A673 (cell line): ENCODE data around the gene CDC14C. TPM values are rescaled to one million over a fixed set of nuclear protein-coding genes. Genes with fewer than 3 reads are reported as not detected.

Experiments used
- BruUV-seq: library from RNA; stranded (reverse); fragments of 400-500 nt; replicated peaks from 2 replicates; lab custom pipeline; 2021; lab: Mats Ljungman, UMichigan
- CTCF ChIA-PET: fragments of 300-600 bp; sonication (Branson Sonifier 250); formaldehyde crosslinking; loops from one replicate; lab custom pipeline; 2022; ENCODE audit warnings: antibody characterized with exemption; lab: Charles Lee
- POLR2A ChIA-PET: fragments of 300-600 bp; sonication (Branson Sonifier 250); formaldehyde crosslinking; loops from one replicate; lab custom pipeline; 2022; ENCODE audit warnings: antibody characterized with exemption; ENCODE audit not compliant: low non-redundant PET; lab: Charles Lee
- DNase-seq: peaks from one replicate; pipeline ENCODE4 v3.0.0-alpha.2; 2015; ENCODE audit warnings: low spot score
- H3K27ac ChIP-seq: fragments of 200-600 bp; sonication (generic); 2 replicates; pipeline ENCODE4 v1.5.1; 2016; ENCODE audit warnings: mixed run types, low read depth, mild to moderate bottlenecking, mixed read lengths, antibody characterized with exemption, low read length; ENCODE audit not compliant: poor library complexity, severe bottlenecking
- H3K27me3 ChIP-seq: fragments of 200-600 bp; sonication (generic); replicated peaks from 2 replicates; pipeline ENCODE4 v1.6.1; 2017; ENCODE audit warnings: mixed run types, low read depth, mild to moderate bottlenecking, mixed read lengths, antibody characterized with exemption, low read length; ENCODE audit not compliant: insufficient read depth, poor library complexity
- H3K36me3 ChIP-seq: fragments of 200-600 bp; sonication (generic); 2 replicates; pipeline ENCODE4 v1.6.1; 2016; ENCODE audit warnings: mixed run types, mild to moderate bottlenecking, mixed read lengths, antibody characterized with exemption, low read length; ENCODE audit not compliant: insufficient read depth, poor library complexity, severe bottlenecking
- H3K4me1 ChIP-seq: fragments of 200-600 bp; sonication (generic); 2 replicates; pipeline ENCODE4 v1.6.1; 2017; ENCODE audit warnings: mixed run types, mild to moderate bottlenecking, mixed read lengths, antibody characterized with exemption, low read length; ENCODE audit not compliant: insufficient read depth, poor library complexity, severe bottlenecking
- H3K4me3 ChIP-seq: fragments of 200-600 bp; sonication (generic); 2 replicates; pipeline ENCODE4 v1.5.1; 2016; ENCODE audit warnings: low read depth, mixed run types, mild to moderate bottlenecking, mixed read lengths, low read length; ENCODE audit not compliant: poor library complexity, severe bottlenecking
- H3K9me3 ChIP-seq: fragments of 200-600 bp; sonication (generic); 2 replicates; pipeline ENCODE4 v1.6.1; 2016; ENCODE audit warnings: mixed run types, low read depth, mild to moderate bottlenecking, mixed read lengths, antibody characterized with exemption, low read length; ENCODE audit not compliant: poor library complexity, severe bottlenecking
- EZH2 ChIP-seq: fragments of 200-600 bp; sonication (generic); IDR thresholded peaks from 2 replicates; pipeline ENCODE4 v1.6.1; 2017; ENCODE audit warnings: borderline replicate concordance, low read depth, mild to moderate bottlenecking, mixed read lengths, antibody characterized with exemption, low read length; ENCODE audit not compliant: poor library complexity, severe bottlenecking
- intact Hi-C: fragments of 100-400 bp; cut with micrococcal nuclease; formaldehyde crosslinking; loops from one replicate; pipeline ENCODE4 v1.10.0; 2022; ENCODE audit not compliant: unreplicated experiment
- total RNA-seq: library from RNA; stranded (reverse); gene quantifications from 2 replicates; pipeline ENCODE4 v1.2.3, GENCODE V29; 2021
- TF ChIP-seq, protein P1 (sequence below): fragments of 300-800, 200-600 bp; sonication (generic); conservative IDR thresholded peaks from 2 replicates; pipeline ENCODE4 v1.5.1; 2017; ENCODE audit warnings: low read depth, mild to moderate bottlenecking, antibody characterized with exemption, low read length, moderate library complexity, mixed read lengths

CDC14C gene
- total RNA-seq, 1 experiment from 2014 or later: not detected

DNA sequence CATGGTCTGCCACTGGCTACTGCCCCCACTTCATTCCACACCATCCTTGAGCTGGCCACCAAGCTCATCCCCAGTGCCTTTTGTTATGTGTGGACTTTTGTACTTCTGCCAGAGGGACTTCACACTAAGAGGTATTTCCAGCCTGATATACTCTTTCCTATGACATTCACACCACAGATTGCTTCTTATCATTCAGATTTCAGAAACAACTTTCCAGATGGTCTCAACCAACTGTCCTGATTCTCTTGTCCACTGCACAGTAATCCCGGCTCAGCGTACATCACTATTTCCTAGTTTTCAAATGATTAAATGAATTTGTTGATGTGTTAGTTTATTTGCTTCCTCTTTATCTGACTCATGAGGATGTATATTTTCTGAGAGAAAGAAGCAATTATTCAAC is 7.1 kb downstream of the CDC14C start:
- Histone ChIP-seq H3K36me3 (no peaks in the 10 kb centered on the region), H3K27ac (no peak overlapping the region), H3K27me3 (no peaks in the 10 kb centered on the region), H3K4me1 (no peaks in the 10 kb centered on the region), H3K9me3 (no peaks in the 10 kb centered on the region), H3K4me3 (no peak overlapping the region)
- no peak for DNase-seq
- CTCF ChIA-PET: no interaction called here
- POLR2A ChIA-PET: no interaction called here
- TF ChIP-seq EZH2: no peak
- TF ChIP-seq, protein P1, sequence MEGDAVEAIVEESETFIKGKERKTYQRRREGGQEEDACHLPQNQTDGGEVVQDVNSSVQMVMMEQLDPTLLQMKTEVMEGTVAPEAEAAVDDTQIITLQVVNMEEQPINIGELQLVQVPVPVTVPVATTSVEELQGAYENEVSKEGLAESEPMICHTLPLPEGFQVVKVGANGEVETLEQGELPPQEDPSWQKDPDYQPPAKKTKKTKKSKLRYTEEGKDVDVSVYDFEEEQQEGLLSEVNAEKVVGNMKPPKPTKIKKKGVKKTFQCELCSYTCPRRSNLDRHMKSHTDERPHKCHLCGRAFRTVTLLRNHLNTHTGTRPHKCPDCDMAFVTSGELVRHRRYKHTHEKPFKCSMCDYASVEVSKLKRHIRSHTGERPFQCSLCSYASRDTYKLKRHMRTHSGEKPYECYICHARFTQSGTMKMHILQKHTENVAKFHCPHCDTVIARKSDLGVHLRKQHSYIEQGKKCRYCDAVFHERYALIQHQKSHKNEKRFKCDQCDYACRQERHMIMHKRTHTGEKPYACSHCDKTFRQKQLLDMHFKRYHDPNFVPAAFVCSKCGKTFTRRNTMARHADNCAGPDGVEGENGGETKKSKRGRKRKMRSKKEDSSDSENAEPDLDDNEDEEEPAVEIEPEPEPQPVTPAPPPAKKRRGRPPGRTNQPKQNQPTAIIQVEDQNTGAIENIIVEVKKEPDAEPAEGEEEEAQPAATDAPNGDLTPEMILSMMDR: no peak
- no TSS peak for BruUV-seq
- intact Hi-C loops: no loop called here

DNA sequence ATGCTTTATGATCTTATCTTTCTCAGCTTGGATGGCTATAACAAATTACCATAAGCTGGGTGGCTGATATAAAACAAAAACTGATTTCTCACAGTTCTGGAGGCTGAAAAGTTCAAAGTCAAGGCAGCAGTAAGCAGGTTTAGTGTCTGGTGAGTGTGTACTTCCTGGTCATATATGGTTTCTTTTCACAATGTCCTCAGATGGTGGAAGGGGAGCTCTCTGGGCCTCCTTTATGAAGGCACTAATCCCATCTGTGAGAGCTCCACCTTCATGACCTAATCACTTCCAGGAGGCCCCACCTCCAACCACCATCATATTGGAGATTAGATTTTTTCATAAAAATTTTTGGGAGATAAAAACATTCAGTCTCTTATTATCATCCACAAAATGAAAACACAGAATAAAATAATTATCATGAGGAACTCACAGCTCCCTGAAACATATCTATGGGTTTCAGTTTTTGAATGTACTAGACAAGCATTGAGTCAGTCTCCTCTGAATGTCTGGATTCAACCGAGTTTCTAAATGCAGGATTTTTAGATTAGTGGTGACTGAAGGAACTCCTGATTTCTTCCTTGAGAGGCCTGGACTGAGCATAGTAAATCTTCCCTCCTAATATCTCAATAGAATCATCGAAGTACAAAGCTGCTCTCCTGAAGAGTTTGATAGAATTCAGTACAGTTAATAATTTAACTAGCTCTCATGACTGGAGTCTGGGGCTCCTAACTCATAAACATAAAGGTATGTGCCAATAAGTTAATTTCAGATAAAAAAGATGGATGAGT is 8.0 kb downstream of the CDC14C start:
- intact Hi-C loops: no loop called here
- Histone ChIP-seq H3K36me3 (no peaks in the 10 kb centered on the region), H3K4me1 (no peaks in the 10 kb centered on the region), H3K27me3 (no peaks in the 10 kb centered on the region), H3K4me3 (no peak overlapping the region), H3K27ac (no peak overlapping the region), H3K9me3 (no peaks in the 10 kb centered on the region)
- DNase-seq: no peak
- no TSS peak for BruUV-seq
- ChIA-PET POLR2A (no interaction called here), CTCF (no interaction called here)
- TF ChIP-seq, protein P1: no peak
- TF ChIP-seq EZH2: no peak

GRCh38 chr7:48933549-48934085 is 9.3 kb downstream of the CDC14C start:
- POLR2A ChIA-PET: no interaction called here
- Histone ChIP-seq H3K27ac (no peak overlapping the region), H3K36me3 (no peaks in the 10 kb centered on the region), H3K9me3 (no peaks in the 10 kb centered on the region), H3K4me1 (no peaks in the 10 kb centered on the region), H3K27me3 (no peaks in the 10 kb centered on the region), H3K4me3 (no peak overlapping the region)
- DNase-seq: no peak
- CTCF ChIA-PET: no interaction called here
- TF ChIP-seq, protein P1: no peak
- no peak for TF ChIP-seq EZH2
- no TSS peak for BruUV-seq
- intact Hi-C loops: no loop called here
